A673 (cell line): ENCODE results near the gene CYP2E1.

ENCODE experiments used
- CTCF ChIP-seq: fragments of 300-800, 200-600 bp; sonication (generic); conservative IDR thresholded peaks from 2 replicates; pipeline ENCODE4 v1.5.1; 2017; ENCODE audit warnings: low read depth, mild to moderate bottlenecking, antibody characterized with exemption, low read length, moderate library complexity, mixed read lengths
- EZH2 ChIP-seq: fragments of 200-600 bp; sonication (generic); IDR thresholded peaks from 2 replicates; pipeline ENCODE4 v1.6.1; 2017; ENCODE audit warnings: borderline replicate concordance, low read depth, mild to moderate bottlenecking, mixed read lengths, antibody characterized with exemption, low read length; ENCODE audit not compliant: poor library complexity, severe bottlenecking

DNA sequence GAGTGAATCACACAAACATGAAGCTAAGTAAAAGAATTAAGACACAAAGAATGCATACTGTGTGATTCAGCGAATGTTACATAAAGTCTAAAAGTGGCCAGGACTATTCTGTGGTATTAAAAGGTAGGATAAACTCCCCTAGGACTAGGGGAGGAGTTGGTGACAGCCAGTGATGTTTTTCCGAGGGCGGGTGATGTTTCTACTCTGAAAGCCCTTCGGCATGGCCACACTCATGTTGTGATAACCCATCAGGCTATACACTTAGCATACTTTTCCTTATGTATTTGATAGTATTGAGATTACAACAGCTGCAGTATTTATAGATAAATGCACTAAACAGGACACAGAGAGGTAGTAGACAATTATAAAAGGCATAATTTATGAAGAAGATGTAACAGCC is 15.8 kb upstream of the CYP2E1 start:
- TF ChIP-seq CTCF (no peak), EZH2 (no peak)
